Caco-2 (cell line): ENCODE measurements around the gene KCNAB1. TPM values are rescaled to one million over a fixed set of nuclear protein-coding genes. Genes with fewer than 3 reads are reported as not detected.

Source experiments
- BruUV-seq: library from RNA; stranded (reverse); fragments of 400-500 nt; replicated peaks from 2 replicates; lab custom pipeline; 2021; lab: Mats Ljungman, UMichigan
- CTCF ChIA-PET: fragments of 300-600 bp; sonication (Branson Sonifier 250); formaldehyde crosslinking; loops from one replicate; lab custom pipeline; 2022; ENCODE audit warnings: antibody characterized with exemption; lab: Charles Lee
- POLR2A ChIA-PET: fragments of 300-600 bp; sonication (Branson Sonifier 250); formaldehyde crosslinking; loops from one replicate; lab custom pipeline; 2022; ENCODE audit warnings: antibody characterized with exemption; lab: Charles Lee
- DNase-seq, 2 experiments: peaks; one replicate each; pipeline versions ENCODE4 v3.0.0 to v3.0.0-alpha.2; 2020 to 2022
- H3K27me3 ChIP-seq: replicated peaks from 2 replicates; pipeline ENCODE4 v1.6.0; 2011; ENCODE audit warnings: low read length; ENCODE audit not compliant: control insufficient read depth, insufficient read depth
- H3K36me3 ChIP-seq: 2 replicates; pipeline ENCODE4 v1.5.1; 2011; ENCODE audit warnings: low read length; ENCODE audit not compliant: control insufficient read depth, insufficient read depth
- H3K4me1 ChIP-seq: fragments of 250-450 bp; sonication (Bioruptor Pico); 2 replicates; pipeline ENCODE4 v1.5.1; 2020; ENCODE audit warnings: mild to moderate bottlenecking
- H3K4me3 ChIP-seq: 2 replicates; pipeline ENCODE4 v1.5.1; 2011; ENCODE audit warnings: low read depth, mild to moderate bottlenecking, control low read depth, low read length
- H3K9me3 ChIP-seq: fragments of 250-450 bp; sonication (Bioruptor Pico); 2 replicates; pipeline ENCODE4 v1.5.1; 2020; ENCODE audit warnings: mild to moderate bottlenecking, moderate library complexity
- H3K27ac Mint-ChIP-seq: one replicate; pipeline ENCODE4 v1.8.0; 2022; ENCODE audit warnings: mixed read lengths; ENCODE audit not compliant: unreplicated experiment
- H3K27me3 Mint-ChIP-seq: one replicate; pipeline ENCODE4 v1.8.0; 2022; ENCODE audit warnings: mixed read lengths; ENCODE audit not compliant: insufficient read depth, unreplicated experiment
- H3K36me3 Mint-ChIP-seq: one replicate; pipeline ENCODE4 v1.8.0; 2022; ENCODE audit warnings: mild to moderate bottlenecking, mixed read lengths; ENCODE audit not compliant: insufficient read depth, unreplicated experiment
- H3K4me1 Mint-ChIP-seq: one replicate; pipeline ENCODE4 v1.8.0; 2022; ENCODE audit warnings: low read depth, mixed read lengths; ENCODE audit not compliant: unreplicated experiment
- H3K4me3 Mint-ChIP-seq: one replicate; pipeline ENCODE4 v1.8.0; 2022; ENCODE audit warnings: mild to moderate bottlenecking, moderate library complexity, mixed read lengths; ENCODE audit not compliant: unreplicated experiment
- H3K9me3 Mint-ChIP-seq: one replicate; pipeline ENCODE4 v1.8.0; 2022; ENCODE audit warnings: mixed read lengths; ENCODE audit not compliant: unreplicated experiment
- CTCF ChIP-seq, 2 experiments: fragments of 200-600 bp in 1 of 2; IDR thresholded peaks; 1 replicate in 1 of 2; 2 replicates in 1 of 2; pipeline versions ENCODE4 v1.5.1 to v1.8.0; 2011 to 2022; ENCODE audit warnings: antibody characterized with exemption in 1 of 2, control low read depth in 1 of 2, inconsistent platforms in 1 of 2, low read depth in 1 of 2, low read length in 1 of 2, mild to moderate bottlenecking in 1 of 2, moderate library complexity in 1 of 2; ENCODE audit not compliant: insufficient read depth in 1 of 2, severe bottlenecking in 1 of 2, unreplicated experiment in 1 of 2
- intact Hi-C: fragments of 100-400 bp; cut with micrococcal nuclease; formaldehyde crosslinking; loops from one replicate; pipeline ENCODE4 v1.10.0; 2022; ENCODE audit not compliant: unreplicated experiment
- total RNA-seq: library from RNA; stranded (reverse); gene quantifications from 2 replicates; pipeline ENCODE4 v1.2.3, GENCODE V29; 2022

Gene KCNAB1
- total RNA-seq, 1 experiment from 2014 or later, result 0.14 TPM

DNA sequence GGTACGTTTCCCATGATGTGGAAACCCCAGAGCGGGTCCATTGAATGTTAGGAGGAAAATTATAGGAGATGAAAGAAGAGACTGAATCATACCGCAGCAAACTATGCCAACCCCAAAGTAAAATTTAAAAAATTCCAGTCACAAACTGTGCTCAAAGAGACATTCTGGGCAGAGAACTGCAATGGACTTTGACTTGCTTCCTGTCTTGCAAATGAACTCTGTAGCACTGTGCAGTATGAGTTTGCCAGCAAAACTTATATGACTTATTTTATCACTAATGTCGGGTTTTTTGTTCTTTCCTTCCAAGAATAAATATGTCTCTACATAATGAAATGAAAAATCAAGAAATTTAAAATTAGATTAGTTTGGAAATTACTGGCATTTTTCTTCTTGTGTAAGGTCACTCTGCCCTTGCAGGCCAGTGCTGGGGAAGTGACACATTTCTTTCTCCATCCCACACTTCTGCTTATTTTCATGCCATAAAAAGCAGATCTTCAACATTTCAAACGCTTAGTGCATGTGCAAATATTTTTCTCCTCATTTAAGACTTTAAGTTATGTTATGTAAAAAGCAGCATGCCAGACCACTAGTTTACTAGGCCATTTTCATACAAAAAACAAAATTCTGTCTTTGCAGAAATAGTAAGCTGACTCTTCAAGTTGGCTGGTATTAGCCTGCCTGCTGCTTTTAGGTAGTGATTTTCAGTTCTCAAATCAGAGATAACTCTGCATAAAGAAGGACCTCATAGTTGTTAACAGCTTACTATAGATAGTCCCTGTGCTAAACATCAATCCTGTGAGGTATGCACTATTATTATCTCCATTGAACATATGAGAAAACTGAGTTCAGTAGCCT lies 466.8 kb downstream of the KCNAB1 start:
- intact Hi-C loops, result no loop called here
- no peaks in the 10 kb centered on the region for H3K9me3 Mint-ChIP-seq
- H3K4me3 Mint-ChIP-seq, result no peak overlapping the region
- no peaks in the 10 kb centered on the region for H3K4me1 Mint-ChIP-seq
- TF ChIP-seq CTCF (IDR thresholded peaks at IDR 0.05; ENCODE audit: insufficient read depth in 1 of 2, low read depth in 1 of 2, low read length in 1 of 2, severe bottlenecking in 1 of 2, unreplicated experiment in 1 of 2), result no peak
- no peaks in the 10 kb centered on the region for H3K9me3 ChIP-seq
- ChIA-PET CTCF (no interaction called here), POLR2A (no interaction called here)
- no peaks in the 10 kb centered on the region for H3K36me3 Mint-ChIP-seq
- no peaks in the 10 kb centered on the region for H3K27me3 ChIP-seq
- H3K4me1 ChIP-seq, result no peaks in the 10 kb centered on the region
- H3K27me3 Mint-ChIP-seq, result peaks cover 4% of the 10 kb centered on the region
- no peaks in the 10 kb centered on the region for H3K36me3 ChIP-seq
- DNase-seq, result no peak
- H3K4me3 ChIP-seq, result no peak overlapping the region
- H3K27ac Mint-ChIP-seq, result no peak overlapping the region
- no TSS peak for BruUV-seq

DNA sequence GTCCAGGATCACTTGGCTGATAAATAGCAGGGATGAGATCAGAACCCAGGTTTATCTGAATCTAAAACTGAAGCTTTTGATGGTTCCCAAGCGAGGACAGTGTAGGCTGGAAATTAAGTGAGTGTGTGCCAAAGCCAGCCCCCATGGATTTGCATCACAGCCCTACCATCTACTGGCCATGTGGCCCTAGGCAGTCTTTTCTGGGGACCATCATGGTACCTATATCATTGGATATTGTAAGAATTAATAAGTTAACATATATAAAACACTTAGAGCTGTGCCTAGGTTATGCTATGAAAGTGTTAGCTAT lies 467.3 kb downstream of the KCNAB1 start:
- BruUV-seq, result no TSS peak
- no peaks in the 10 kb centered on the region for H3K36me3 ChIP-seq
- no peaks in the 10 kb centered on the region for H3K9me3 Mint-ChIP-seq
- no peaks in the 10 kb centered on the region for H3K9me3 ChIP-seq
- TF ChIP-seq CTCF (IDR thresholded peaks at IDR 0.05; ENCODE audit: insufficient read depth in 1 of 2, low read depth in 1 of 2, low read length in 1 of 2, severe bottlenecking in 1 of 2, unreplicated experiment in 1 of 2), result no peak
- H3K27me3 Mint-ChIP-seq, result peaks cover 4% of the 10 kb centered on the region
- no peaks in the 10 kb centered on the region for H3K4me1 Mint-ChIP-seq
- no peaks in the 10 kb centered on the region for H3K4me1 ChIP-seq
- intact Hi-C loops, result no loop called here
- no peak for DNase-seq
- no peaks in the 10 kb centered on the region for H3K27me3 ChIP-seq
- H3K4me3 ChIP-seq, result no peak overlapping the region
- POLR2A ChIA-PET, result no interaction called here
- CTCF ChIA-PET, result no interaction called here
- no peaks in the 10 kb centered on the region for H3K36me3 Mint-ChIP-seq
- H3K27ac Mint-ChIP-seq, result no peak overlapping the region
- no peak overlapping the region for H3K4me3 Mint-ChIP-seq

Other genes with a start within 250 kb of the KCNAB1 start
- gene GMPS, start 249.9 kb upstream of the KCNAB1 start, total RNA-seq, result 90.7 and 102 TPM in 2 replicates